B cell (primary cell): Measurements from ENCODE around the gene PKNOX2.

Source experiments
- CTCF ChIP-seq: fragments of 200-600 bp; IDR thresholded peaks from one replicate; pipeline ENCODE4 v1.8.0; 2022; ENCODE audit warnings: antibody characterized with exemption, mild to moderate bottlenecking
- EZH2 ChIP-seq: IDR thresholded peaks from 2 replicates; pipeline ENCODE4 v1.6.1; 2012; ENCODE audit warnings: borderline replicate concordance, low read depth, mild to moderate bottlenecking, moderate library complexity, low read length; ENCODE audit not compliant: insufficient read depth, poor library complexity, severe bottlenecking

- TF ChIP-seq CTCF = no peak
- TF ChIP-seq EZH2 = no peak
Measured at GRCh38 chr11:125211948-125212340, 47.4 kb downstream of the PKNOX2 start.
